ENCODE data around the gene PRND. TPM values are rescaled to one million over a fixed set of nuclear protein-coding genes. Genes with fewer than 3 reads are reported as not detected.
"Not testable (repeated sequence)": the region's sequence is repeated elsewhere in the genome, so short reads cannot be mapped to it uniquely, and the experiment has no call there.

Gene PRND
- total and polyA plus RNA-seq, 2 donors (not counting 1 experiment from before 2014, with no cell fraction given): 0.03 TPM; not detected in 1

DNA sequence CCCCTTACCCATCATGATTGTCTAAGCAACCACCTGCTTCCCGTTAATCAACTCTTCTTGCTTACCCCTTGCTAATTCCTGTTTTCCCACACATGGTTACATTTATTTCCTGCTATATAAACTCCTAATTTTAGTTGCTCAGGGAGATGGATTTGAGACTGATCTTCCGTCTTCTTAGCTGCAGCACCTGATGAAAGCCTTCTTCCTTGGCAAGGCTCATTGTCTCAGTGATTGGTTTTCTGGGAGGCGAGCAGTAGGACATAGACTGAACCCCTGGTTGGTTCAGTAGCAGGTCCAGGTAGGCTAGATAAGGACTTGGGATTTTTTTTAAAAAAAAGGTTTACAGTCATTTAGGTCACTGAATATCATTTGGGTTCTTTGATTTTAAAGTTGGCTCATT is 50.4 kb downstream of the PRND start:
- ChIA-PET POLR2A (no interaction called here), CTCF (interaction anchor here (0.8 to 1.7 kb wide), 4 partner anchors 8 to 184 kb away, joined by 3 to 5 read pairs (median 4); no protein-coding TSS in a partner anchor)
- H3K27me3 ChIP-seq (replicated peaks in 1 of 4; ENCODE audit: control extremely low read depth in 1 of 4, control insufficient read depth in 3 of 4, insufficient read depth in 4 of 4, low read length in 3 of 4): no peaks in the 10 kb centered on the region
- H3K9me3 ChIP-seq (ENCODE audit: control extremely low read depth in 1 of 3, control insufficient read depth in 2 of 3, insufficient read depth in 1 of 3, low read length in 2 of 3): peaks cover 0 to 18% (median 5%) of the 10 kb centered on the region in 3 donors
- no peaks in the 10 kb centered on the region for H3K79me2 ChIP-seq (ENCODE audit: control insufficient read depth, insufficient read depth, low read length)
- Mint-ChIP-seq H3K4me1 (peaks cover 3% of the 10 kb centered on the region), H3K4me3 (no peak overlapping the region), H3K27ac (no peak overlapping the region), H3K27me3 (no peaks in the 10 kb centered on the region), H3K9me3 (ENCODE audit: insufficient read depth) (peaks cover 6% of the 10 kb centered on the region)
- H3K27ac ChIP-seq (ENCODE audit: low read length in 2 of 2): no peak overlapping the region
- H3K9ac ChIP-seq (ENCODE audit: low read length): no peak overlapping the region
- no peak overlapping the region for H2AFZ ChIP-seq (ENCODE audit: insufficient read depth, low read depth, low read length, poor library complexity, severe bottlenecking)
- ATAC-seq (ENCODE audit: low read depth): no peak
- no peaks in the 10 kb centered on the region for H3K36me3 ChIP-seq (replicated peaks in 1 of 2; ENCODE audit: control extremely low read depth in 1 of 2, control insufficient read depth in 1 of 2, extremely low read depth in 1 of 2, insufficient read depth in 2 of 2, low read length in 1 of 2)
- no peak overlapping the region for H3K4me3 ChIP-seq (ENCODE audit: control extremely low read depth in 1 of 5, extremely low read depth in 1 of 5, insufficient read depth in 1 of 5, low read depth in 2 of 5, low read length in 4 of 5)
- DNase-seq: no peak
- TF ChIP-seq EZH2 (IDR thresholded peaks at IDR 0.05; ENCODE audit: borderline replicate concordance, insufficient read depth, low read depth, low read length, poor library complexity, severe bottlenecking): no peak
- TF ChIP-seq, protein P1, sequence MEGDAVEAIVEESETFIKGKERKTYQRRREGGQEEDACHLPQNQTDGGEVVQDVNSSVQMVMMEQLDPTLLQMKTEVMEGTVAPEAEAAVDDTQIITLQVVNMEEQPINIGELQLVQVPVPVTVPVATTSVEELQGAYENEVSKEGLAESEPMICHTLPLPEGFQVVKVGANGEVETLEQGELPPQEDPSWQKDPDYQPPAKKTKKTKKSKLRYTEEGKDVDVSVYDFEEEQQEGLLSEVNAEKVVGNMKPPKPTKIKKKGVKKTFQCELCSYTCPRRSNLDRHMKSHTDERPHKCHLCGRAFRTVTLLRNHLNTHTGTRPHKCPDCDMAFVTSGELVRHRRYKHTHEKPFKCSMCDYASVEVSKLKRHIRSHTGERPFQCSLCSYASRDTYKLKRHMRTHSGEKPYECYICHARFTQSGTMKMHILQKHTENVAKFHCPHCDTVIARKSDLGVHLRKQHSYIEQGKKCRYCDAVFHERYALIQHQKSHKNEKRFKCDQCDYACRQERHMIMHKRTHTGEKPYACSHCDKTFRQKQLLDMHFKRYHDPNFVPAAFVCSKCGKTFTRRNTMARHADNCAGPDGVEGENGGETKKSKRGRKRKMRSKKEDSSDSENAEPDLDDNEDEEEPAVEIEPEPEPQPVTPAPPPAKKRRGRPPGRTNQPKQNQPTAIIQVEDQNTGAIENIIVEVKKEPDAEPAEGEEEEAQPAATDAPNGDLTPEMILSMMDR (IDR thresholded peaks at IDR 0.05): no peak
- WGBS (ENCODE audit: insufficient coverage): 100% methylated on average over 3 of the region's 3 CpGs
- intact Hi-C loops (cut with micrococcal nuclease): no loop called here
- H4K20me1 ChIP-seq (ENCODE audit: control insufficient read depth, insufficient read depth, low read length, poor library complexity, severe bottlenecking): no peaks in the 10 kb centered on the region
- H3K4me1 ChIP-seq (ENCODE audit: control insufficient read depth in 2 of 2, insufficient read depth in 2 of 2, low read length in 2 of 2): peaks cover 3 to 5% of the 10 kb centered on the region in 2 donors
- no peak overlapping the region for H3K4me2 ChIP-seq (replicated peaks; ENCODE audit: low read depth, low read length, poor library complexity, severe bottlenecking)

DNA sequence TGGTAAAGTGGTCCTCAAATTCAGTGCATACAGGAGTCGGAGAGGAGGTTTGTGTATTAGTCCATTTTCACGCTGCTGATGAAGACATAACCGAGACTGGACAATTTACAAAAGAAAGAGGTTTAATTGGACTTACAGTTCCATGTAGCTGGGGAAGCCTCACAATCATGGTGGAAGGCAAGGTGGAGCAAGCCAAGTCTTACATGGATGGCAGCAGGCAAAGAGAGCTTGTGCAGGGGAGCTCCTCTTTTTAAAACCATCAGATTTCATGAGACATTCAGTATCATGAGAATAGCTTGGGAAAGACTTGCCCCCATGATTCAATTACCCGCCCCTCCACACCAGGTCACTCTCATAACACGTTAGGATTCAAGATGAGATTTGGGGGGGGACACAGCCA is 51.3 kb downstream of the PRND start:
- H3K4me1 ChIP-seq (ENCODE audit: control insufficient read depth in 2 of 2, insufficient read depth in 2 of 2, low read length in 2 of 2); POLR2A ChIA-PET; ATAC-seq (ENCODE audit: low read depth); H3K27me3 Mint-ChIP-seq; H4K20me1 ChIP-seq (ENCODE audit: control insufficient read depth, insufficient read depth, low read length, poor library complexity, severe bottlenecking); intact Hi-C loops (cut with micrococcal nuclease); H3K36me3 ChIP-seq (replicated peaks in 1 of 2; ENCODE audit: control extremely low read depth in 1 of 2, control insufficient read depth in 1 of 2, extremely low read depth in 1 of 2, insufficient read depth in 2 of 2, low read length in 1 of 2); H3K4me2 ChIP-seq (replicated peaks; ENCODE audit: low read depth, low read length, poor library complexity, severe bottlenecking); H3K4me3 Mint-ChIP-seq; H3K9me3 Mint-ChIP-seq (ENCODE audit: insufficient read depth); DNase-seq; H2AFZ ChIP-seq (ENCODE audit: insufficient read depth, low read depth, low read length, poor library complexity, severe bottlenecking); H3K4me3 ChIP-seq (ENCODE audit: control extremely low read depth in 1 of 5, extremely low read depth in 1 of 5, insufficient read depth in 1 of 5, low read depth in 2 of 5, low read length in 4 of 5); H3K27ac Mint-ChIP-seq; H3K27ac ChIP-seq (ENCODE audit: low read length in 2 of 2); H3K4me1 Mint-ChIP-seq; H3K79me2 ChIP-seq (ENCODE audit: control insufficient read depth, insufficient read depth, low read length); H3K27me3 ChIP-seq (replicated peaks in 1 of 4; ENCODE audit: control extremely low read depth in 1 of 4, control insufficient read depth in 3 of 4, insufficient read depth in 4 of 4, low read length in 3 of 4); H3K9ac ChIP-seq (ENCODE audit: low read length): not testable (repeated sequence)
- H3K9me3 ChIP-seq (ENCODE audit: control extremely low read depth in 1 of 3, control insufficient read depth in 2 of 3, insufficient read depth in 1 of 3, low read length in 2 of 3): peaks cover 0 to 18% (median 5%) of the 10 kb centered on the region in 3 donors
- CTCF ChIA-PET: interaction anchor here (0.9 to 1.7 kb wide), 2 partner anchors 14 to 183 kb away, joined by 3 to 4 read pairs; no protein-coding TSS in a partner anchor
- WGBS (ENCODE audit: insufficient coverage): 100% methylated on average over 2 of the region's 5 CpGs
